WERI-Rb-1 (cell line): ENCODE results near the gene KIF1B.

ENCODE experiments used
- DNase-seq: peaks from one replicate; pipeline ENCODE4 v3.0.0-alpha.2; 2020
- H3K27ac ChIP-seq: fragments of 250-450 bp; sonication (Bioruptor Pico); 2 replicates; pipeline ENCODE4 v1.5.1; 2020; ENCODE audit warnings: mild to moderate bottlenecking, moderate library complexity
- H3K27me3 ChIP-seq: fragments of 250-450 bp; sonication (Bioruptor Pico); 2 replicates; pipeline ENCODE4 v1.5.1; 2021; ENCODE audit warnings: mild to moderate bottlenecking, low read depth, moderate library complexity; ENCODE audit not compliant: insufficient read depth, severe bottlenecking
- H3K36me3 ChIP-seq: fragments of 250-450 bp; sonication (Bioruptor Pico); 2 replicates; pipeline ENCODE4 v1.5.1; 2020; ENCODE audit warnings: mild to moderate bottlenecking, moderate library complexity
- H3K4me3 ChIP-seq: 2 replicates; pipeline ENCODE4 v1.5.1; 2011; ENCODE audit warnings: low read depth, mild to moderate bottlenecking, control low read depth, low read length
- H3K9me3 ChIP-seq: fragments of 250-450 bp; sonication (Bioruptor Pico); 2 replicates; pipeline ENCODE4 v1.5.1; 2021; ENCODE audit warnings: mild to moderate bottlenecking, moderate library complexity; ENCODE audit not compliant: severe bottlenecking
- CTCF ChIP-seq: IDR thresholded peaks from 2 replicates; pipeline ENCODE4 v1.5.1; 2011; ENCODE audit warnings: low read depth, mild to moderate bottlenecking, control low read depth, inconsistent platforms, low read length

KIF1B gene

GRCh38 chr1:10171105-10171767 is 39.1 kb upstream of the KIF1B start:
- H3K36me3 ChIP-seq: peaks cover 69% of the 10 kb centered on the region
- DNase-seq: no peak

GRCh38 chr1:10171995-10172669 is 38.2 kb upstream of the KIF1B start:
- Histone ChIP-seq H3K4me3 (no peak overlapping the region), H3K36me3 (peaks cover 65% of the 10 kb centered on the region), H3K27ac (no peak overlapping the region), H3K27me3 (no peaks in the 10 kb centered on the region), H3K9me3 (peaks cover 5% of the 10 kb centered on the region)
- DNase-seq: no peak
- no peak for TF ChIP-seq CTCF

More at GRCh38 chr1:10171105-10171767, 39.1 kb upstream of the KIF1B start:
- Histone ChIP-seq H3K27me3 (no peaks in the 10 kb centered on the region), H3K27ac (no peak overlapping the region), H3K4me3 (no peak overlapping the region), H3K9me3 (peaks cover 5% of the 10 kb centered on the region)
- no peak for TF ChIP-seq CTCF

- H3K4me3 ChIP-seq: no peak overlapping the region
Measured at GRCh38 chr1:10173582-10173981, 36.8 kb upstream of the KIF1B start.

GRCh38 chr1:10177876-10178275 is 32.5 kb upstream of the KIF1B start:
- Histone ChIP-seq H3K9me3 (peaks cover 5% of the 10 kb centered on the region), H3K27ac (no peak overlapping the region), H3K4me3 (no peak overlapping the region), H3K27me3 (no peaks in the 10 kb centered on the region), H3K36me3 (peaks cover 37% of the 10 kb centered on the region)
- TF ChIP-seq CTCF: no peak
- DNase-seq: no peak

More at GRCh38 chr1:10173582-10173981, 36.8 kb upstream of the KIF1B start:
- no peak for TF ChIP-seq CTCF
- Histone ChIP-seq H3K36me3 (peaks cover 55% of the 10 kb centered on the region), H3K27me3 (no peaks in the 10 kb centered on the region), H3K27ac (no peak overlapping the region), H3K9me3 (peaks cover 5% of the 10 kb centered on the region)
- DNase-seq: no peak

- H3K27ac ChIP-seq: no peak overlapping the region
- no peaks in the 10 kb centered on the region for H3K27me3 ChIP-seq
- DNase-seq: no peak
- TF ChIP-seq CTCF: no peak
- H3K36me3 ChIP-seq: peaks cover 30% of the 10 kb centered on the region
- H3K9me3 ChIP-seq: peaks cover 5% of the 10 kb centered on the region
- H3K4me3 ChIP-seq: no peak overlapping the region
Measured at GRCh38 chr1:10178597-10179405, 31.6 kb upstream of the KIF1B start.
